ENCODE measurements around the gene AUTS2. TPM values are rescaled to one million over a fixed set of nuclear protein-coding genes. Genes with fewer than 3 reads are reported as not detected.

Gene AUTS2
- total and polyA plus RNA-seq, 10 of the 15 experiments (the other 5 are each of a cell fraction or from before 2014, with no cell fraction given), result 6.4 to 55.6 (median 21.6) TPM

DNA sequence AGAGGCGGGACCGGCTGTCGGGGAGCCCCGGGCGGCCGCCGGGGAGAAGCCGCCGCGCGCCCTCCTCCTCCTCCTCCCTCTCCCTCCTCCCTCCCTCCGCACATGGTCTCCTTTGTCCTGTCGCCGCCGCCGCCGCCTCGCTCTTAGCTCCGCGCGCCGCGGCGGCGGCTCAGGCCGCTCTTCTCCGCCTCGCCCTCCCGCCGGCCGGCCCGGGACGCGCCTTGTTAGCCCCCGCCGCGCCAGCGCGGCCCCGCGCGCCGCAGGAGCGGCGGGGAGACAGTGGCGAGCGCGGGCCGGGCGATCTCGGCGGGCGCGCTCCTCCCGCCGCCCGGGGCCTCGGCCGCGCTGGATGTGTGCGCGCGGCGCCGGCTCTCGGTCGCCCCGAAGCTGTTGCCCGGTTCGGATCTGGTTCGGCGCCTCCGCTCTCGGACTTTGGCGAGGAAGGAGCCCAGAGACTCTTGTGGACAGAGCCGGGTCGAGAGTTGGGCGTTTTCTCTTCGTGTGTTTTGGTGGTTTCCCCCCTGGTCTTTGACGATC is 1096.2 kb downstream of the AUTS2 start (continued):
- TF ChIP-seq BHLHE40 (IDR thresholded peaks at IDR 0.05; ENCODE audit: borderline replicate concordance in 1 of 2, low read depth in 2 of 2, low read length in 1 of 2) (no peak), IKZF1 (conservative IDR thresholded peaks at IDR 0.05) (peak; percentile 12; the same call in 1 of the 2 replicates), FOXK2 (IDR thresholded peaks at IDR 0.05) (no peak), EED (IDR thresholded peaks at IDR 0.05; ENCODE audit: low read depth) (no peak), SPI1 (IDR thresholded peaks at IDR 0.05; ENCODE audit: borderline replicate concordance, insufficient read depth, low read depth, low read length) (no peak), POLR2A (IDR thresholded peaks at IDR 0.05; ENCODE audit: low read depth, low read length) (no peak), ZNF24 (IDR thresholded peaks at IDR 0.05) (no peak), CHD1 (IDR thresholded peaks at IDR 0.05; ENCODE audit: low read depth, low read length) (no peak), BMI1 (IDR thresholded peaks at IDR 0.05; ENCODE audit: borderline replicate concordance) (no peak), RCOR1 (conservative IDR thresholded peaks at IDR 0.05; ENCODE audit: low read depth, low read length) (no peak), POU2F2 (IDR thresholded peaks at IDR 0.05; ENCODE audit: borderline replicate concordance, low read depth, low read length) (no peak), BCL11A (IDR thresholded peaks at IDR 0.05; ENCODE audit: low read depth, low read length) (no peak), SRF (IDR thresholded peaks at IDR 0.05; ENCODE audit: low read depth in 2 of 2, low read length in 2 of 2) (no peak)
- TF ChIP-seq, protein P1, sequence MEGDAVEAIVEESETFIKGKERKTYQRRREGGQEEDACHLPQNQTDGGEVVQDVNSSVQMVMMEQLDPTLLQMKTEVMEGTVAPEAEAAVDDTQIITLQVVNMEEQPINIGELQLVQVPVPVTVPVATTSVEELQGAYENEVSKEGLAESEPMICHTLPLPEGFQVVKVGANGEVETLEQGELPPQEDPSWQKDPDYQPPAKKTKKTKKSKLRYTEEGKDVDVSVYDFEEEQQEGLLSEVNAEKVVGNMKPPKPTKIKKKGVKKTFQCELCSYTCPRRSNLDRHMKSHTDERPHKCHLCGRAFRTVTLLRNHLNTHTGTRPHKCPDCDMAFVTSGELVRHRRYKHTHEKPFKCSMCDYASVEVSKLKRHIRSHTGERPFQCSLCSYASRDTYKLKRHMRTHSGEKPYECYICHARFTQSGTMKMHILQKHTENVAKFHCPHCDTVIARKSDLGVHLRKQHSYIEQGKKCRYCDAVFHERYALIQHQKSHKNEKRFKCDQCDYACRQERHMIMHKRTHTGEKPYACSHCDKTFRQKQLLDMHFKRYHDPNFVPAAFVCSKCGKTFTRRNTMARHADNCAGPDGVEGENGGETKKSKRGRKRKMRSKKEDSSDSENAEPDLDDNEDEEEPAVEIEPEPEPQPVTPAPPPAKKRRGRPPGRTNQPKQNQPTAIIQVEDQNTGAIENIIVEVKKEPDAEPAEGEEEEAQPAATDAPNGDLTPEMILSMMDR (IDR thresholded peaks at IDR 0.05 in 2 of 3, conservative IDR thresholded peaks at IDR 0.05 in 1 of 3; ENCODE audit: control insufficient read depth in 2 of 3, extremely low read depth in 1 of 3, insufficient read depth in 1 of 3, low read depth in 3 of 3, low read length in 3 of 3), result no peak

Measured in GM12878 (cell line).